T-helper 22 cell (primary cell): ENCODE results near the gene ZC3H7A.
A peak's percentile ranks its signal among the peaks of the same experiment; 100 is the strongest.
"Not testable (repeated sequence)": the region's sequence is repeated elsewhere in the genome, so short reads cannot be mapped to it uniquely, and the experiment has no call there.

Experiments
- DNase-seq: peaks from one replicate; pipeline ENCODE4 v3.0.0-alpha.2; 2020; ENCODE audit warnings: low read depth

ZC3H7A gene

GRCh38 chr16:11800382-11800718 lies 3.3 kb upstream of the ZC3H7A start:
- DNase-seq = no peak

GRCh38 chr16:11799509-11800381 lies 2.7 kb upstream of the ZC3H7A start:
- peak; percentile 35 for DNase-seq

GRCh38 chr16:11799017-11799381 lies 1.9 kb upstream of the ZC3H7A start:
- DNase-seq = no peak

- DNase-seq = no peak
Measured at GRCh38 chr16:11797957-11798299, 870 bp upstream of the ZC3H7A start.

- DNase-seq = no peak
Measured at GRCh38 chr16:11796227-11797165, 562 bp downstream of the ZC3H7A start.

GRCh38 chr16:11795887-11796226 lies 1.2 kb downstream of the ZC3H7A start:
- DNase-seq = no peak

- no peak for DNase-seq
Measured at GRCh38 chr16:11794996-11795886, 1.8 kb downstream of the ZC3H7A start.

- DNase-seq = no peak
Measured at GRCh38 chr16:11794447-11794846, 2.6 kb downstream of the ZC3H7A start.

- DNase-seq = no peak
Measured at GRCh38 chr16:11793840-11794239, 3.2 kb downstream of the ZC3H7A start.

GRCh38 chr16:11792410-11793241 lies 4.4 kb downstream of the ZC3H7A start:
- no peak for DNase-seq

GRCh38 chr16:11791144-11791828 lies 5.8 kb downstream of the ZC3H7A start:
- DNase-seq = no peak

- no peak for DNase-seq
Measured at GRCh38 chr16:11788914-11789313, 8.1 kb downstream of the ZC3H7A start.

- DNase-seq = not testable (repeated sequence)
Measured at GRCh38 chr16:11784980-11785599, 12.0 kb downstream of the ZC3H7A start.

GRCh38 chr16:11784381-11784780 lies 12.7 kb downstream of the ZC3H7A start:
- DNase-seq = not testable (repeated sequence)

GRCh38 chr16:11784038-11784369 lies 13.1 kb downstream of the ZC3H7A start:
- DNase-seq = no peak

- DNase-seq = peak; percentile 34
Measured at GRCh38 chr16:11783319-11784037, 13.6 kb downstream of the ZC3H7A start.

- no peak for DNase-seq
Measured at GRCh38 chr16:11781773-11782172, 15.3 kb downstream of the ZC3H7A start.

- no peak for DNase-seq
Measured at GRCh38 chr16:11780991-11781680, 15.9 kb downstream of the ZC3H7A start.

- no peak for DNase-seq
Measured at GRCh38 chr16:11779074-11779473, 18.0 kb downstream of the ZC3H7A start.
